Suprapubic skin (tissue), 4 donors: ENCODE measurements around the gene CDYL2. TPM values are rescaled to one million over a fixed set of nuclear protein-coding genes. Genes with fewer than 3 reads are reported as not detected.

ENCODE experiments used
- DNase-seq, 2 donors: peaks; one replicate each; pipeline ENCODE4 v3.0.0-alpha.2; 2019; ENCODE audit warnings: low spot score in 2 of 2
- H3K27ac ChIP-seq: fragments of 200-600 bp; sonication (generic); one replicate; pipeline ENCODE4 v1.5.1; 2019
- H3K27me3 ChIP-seq: fragments of 200-600 bp; sonication (generic); one replicate; pipeline ENCODE4 v1.5.1; 2019
- H3K36me3 ChIP-seq: fragments of 200-600 bp; sonication (generic); one replicate; pipeline ENCODE4 v1.5.1; 2019
- H3K4me1 ChIP-seq: fragments of 200-600 bp; sonication (generic); one replicate; pipeline ENCODE4 v1.5.1; 2019
- H3K4me3 ChIP-seq: fragments of 200-600 bp; sonication (generic); one replicate; pipeline ENCODE4 v1.5.1; 2019; ENCODE audit warnings: mild to moderate bottlenecking
- H3K9me3 ChIP-seq: fragments of 200-600 bp; sonication (generic); one replicate; pipeline ENCODE4 v1.5.1; 2019
- EP300 ChIP-seq: sonication (generic); formaldehyde crosslinking; IDR thresholded peaks from one replicate; pipeline ENCODE4 v1.6.1; 2017; ENCODE audit warnings: antibody characterized with exemption
- POLR2A ChIP-seq, 2 donors: fragments of 450-650 bp; IDR thresholded peaks; one replicate each; pipeline ENCODE4 v1.6.1; 2017; ENCODE audit warnings: antibody characterized with exemption in 2 of 2, mild to moderate bottlenecking in 2 of 2, moderate library complexity in 2 of 2
- POLR2AphosphoS5 ChIP-seq, 3 donors: sonication (generic); formaldehyde crosslinking; IDR thresholded peaks; one replicate each; pipeline ENCODE4 v1.6.1; 2017; ENCODE audit warnings: antibody characterized with exemption in 3 of 3
- WGBS: methylation state at CpG from one replicate; pipeline ENCODE4 v1.1.5; 2018; 5-methylcytosine and 5-hydroxymethylcytosine counted together
- total RNA-seq, 4 donors: library from RNA; depleted of rRNA; stranded (reverse); fragments of >200 nt; gene quantifications; one replicate each; pipeline ENCODE4 v1.1.0, GENCODE V29; 2016
- TF ChIP-seq, protein P1 (sequence below), 2 donors: fragments of 200-600 bp in 1 of 2; fragments of 450-650 bp in 1 of 2; sonication (generic) in 1 of 2; IDR thresholded peaks; one replicate each; pipeline ENCODE4 v1.5.1; 2016 to 2019; ENCODE audit warnings: antibody characterized with exemption in 2 of 2, mild to moderate bottlenecking in 1 of 2, moderate library complexity in 1 of 2

Gene CDYL2
- total RNA-seq, 4 donors from 2014 or later: 2.8 to 8.2 (median 3.9) TPM

DNA sequence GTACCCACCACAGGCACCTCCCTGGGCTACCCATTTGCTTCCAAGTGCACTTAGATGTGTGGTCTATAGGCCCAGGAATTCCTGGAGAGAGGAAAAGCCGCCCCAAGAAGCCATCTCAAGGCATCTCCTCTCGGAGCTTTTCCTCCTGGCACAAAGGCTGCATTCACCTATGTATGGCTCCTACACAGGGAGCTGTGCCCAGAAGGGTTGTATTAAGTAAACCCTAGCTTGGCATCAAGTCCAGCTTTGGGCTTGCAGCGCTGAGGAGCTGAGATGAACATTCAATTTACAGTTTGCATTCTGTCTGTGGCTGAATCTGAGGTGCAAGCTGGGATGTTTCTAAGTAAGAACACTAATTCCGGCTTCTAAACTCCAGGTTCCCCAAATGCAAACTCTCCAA lies 81.3 kb downstream of the CDYL2 start:
- Histone ChIP-seq H3K4me1 (no peaks in the 10 kb centered on the region), H3K27me3 (no peaks in the 10 kb centered on the region), H3K4me3 (no peak overlapping the region), H3K9me3 (no peaks in the 10 kb centered on the region), H3K36me3 (no peaks in the 10 kb centered on the region), H3K27ac (no peak overlapping the region)
- WGBS: 88% methylated on average over 4 of the region's 4 CpGs
- no peak for DNase-seq
- no peak for TF ChIP-seq POLR2AphosphoS5 (IDR thresholded peaks at IDR 0.05)
- TF ChIP-seq EP300: no peak
- TF ChIP-seq, protein P1, sequence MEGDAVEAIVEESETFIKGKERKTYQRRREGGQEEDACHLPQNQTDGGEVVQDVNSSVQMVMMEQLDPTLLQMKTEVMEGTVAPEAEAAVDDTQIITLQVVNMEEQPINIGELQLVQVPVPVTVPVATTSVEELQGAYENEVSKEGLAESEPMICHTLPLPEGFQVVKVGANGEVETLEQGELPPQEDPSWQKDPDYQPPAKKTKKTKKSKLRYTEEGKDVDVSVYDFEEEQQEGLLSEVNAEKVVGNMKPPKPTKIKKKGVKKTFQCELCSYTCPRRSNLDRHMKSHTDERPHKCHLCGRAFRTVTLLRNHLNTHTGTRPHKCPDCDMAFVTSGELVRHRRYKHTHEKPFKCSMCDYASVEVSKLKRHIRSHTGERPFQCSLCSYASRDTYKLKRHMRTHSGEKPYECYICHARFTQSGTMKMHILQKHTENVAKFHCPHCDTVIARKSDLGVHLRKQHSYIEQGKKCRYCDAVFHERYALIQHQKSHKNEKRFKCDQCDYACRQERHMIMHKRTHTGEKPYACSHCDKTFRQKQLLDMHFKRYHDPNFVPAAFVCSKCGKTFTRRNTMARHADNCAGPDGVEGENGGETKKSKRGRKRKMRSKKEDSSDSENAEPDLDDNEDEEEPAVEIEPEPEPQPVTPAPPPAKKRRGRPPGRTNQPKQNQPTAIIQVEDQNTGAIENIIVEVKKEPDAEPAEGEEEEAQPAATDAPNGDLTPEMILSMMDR (IDR thresholded peaks at IDR 0.05): no peak

DNA sequence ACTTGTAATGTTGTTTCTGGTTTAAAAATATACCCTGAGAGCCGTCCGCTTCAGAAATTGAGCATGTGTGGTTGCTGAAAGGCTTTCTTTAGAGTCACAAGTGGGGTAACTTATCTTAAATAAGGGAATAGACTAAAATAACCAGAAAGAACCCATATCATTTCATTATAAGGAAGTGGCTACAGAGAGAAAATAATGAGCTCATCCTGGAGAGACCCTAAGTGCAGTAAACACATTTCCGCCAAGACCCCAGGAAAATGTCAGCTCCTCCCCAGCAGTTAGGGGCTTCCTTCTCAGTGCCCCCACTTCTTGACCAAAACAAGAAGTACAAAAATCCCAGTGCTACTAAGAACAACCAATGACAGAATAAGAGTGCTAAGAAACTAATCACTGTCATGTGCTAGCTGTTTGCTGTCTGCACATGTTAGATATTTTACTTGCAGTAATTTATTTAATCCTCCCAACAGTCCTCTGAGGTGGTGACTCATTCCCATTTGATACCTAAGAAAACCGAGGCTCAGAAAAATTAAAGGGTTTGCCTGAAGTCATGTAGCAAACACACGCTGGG lies 83.5 kb downstream of the CDYL2 start:
- H3K27me3 ChIP-seq: no peaks in the 10 kb centered on the region
- no peak overlapping the region for H3K4me3 ChIP-seq
- DNase-seq: no peak
- TF ChIP-seq, protein P1 (IDR thresholded peaks at IDR 0.05): no peak
- no peak for TF ChIP-seq POLR2AphosphoS5 (IDR thresholded peaks at IDR 0.05)
- TF ChIP-seq EP300: no peak
- TF ChIP-seq POLR2A (IDR thresholded peaks at IDR 0.05): no peak
- H3K27ac ChIP-seq: no peak overlapping the region
- H3K9me3 ChIP-seq: no peaks in the 10 kb centered on the region
- no peaks in the 10 kb centered on the region for H3K36me3 ChIP-seq
- 74% methylated on average over 5 of the region's 5 CpGs for WGBS
- no peaks in the 10 kb centered on the region for H3K4me1 ChIP-seq

DNA sequence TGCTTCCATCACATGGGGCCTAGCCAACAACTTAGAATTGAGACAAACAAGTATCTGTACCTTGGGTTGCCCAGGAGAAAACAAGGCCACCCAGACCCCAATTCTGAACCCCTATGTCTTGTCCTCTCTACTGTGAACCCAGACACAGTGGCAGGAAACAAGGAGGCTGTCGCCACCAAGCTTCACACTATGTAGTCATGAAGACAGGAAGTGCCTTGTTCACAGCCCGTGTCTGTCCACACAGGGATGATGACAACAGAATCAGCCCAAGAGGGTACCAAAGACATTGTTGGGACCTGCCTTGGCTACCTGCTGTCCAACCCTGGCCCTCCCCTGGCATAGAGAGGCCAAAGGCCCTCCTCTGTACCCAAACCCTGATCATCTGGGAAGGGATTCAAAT lies 84.8 kb downstream of the CDYL2 start:
- WGBS: 92% methylated on average over 2 of the region's 2 CpGs
- H3K36me3 ChIP-seq: no peaks in the 10 kb centered on the region
- no peak overlapping the region for H3K27ac ChIP-seq
- no peak for DNase-seq
- TF ChIP-seq EP300 (no peak), POLR2AphosphoS5 (IDR thresholded peaks at IDR 0.05) (no peak), POLR2A (IDR thresholded peaks at IDR 0.05) (no peak)
- TF ChIP-seq, protein P1 (IDR thresholded peaks at IDR 0.05): no peak
- H3K4me3 ChIP-seq: no peak overlapping the region
- no peaks in the 10 kb centered on the region for H3K4me1 ChIP-seq
- no peaks in the 10 kb centered on the region for H3K9me3 ChIP-seq
- H3K27me3 ChIP-seq: no peaks in the 10 kb centered on the region

DNA sequence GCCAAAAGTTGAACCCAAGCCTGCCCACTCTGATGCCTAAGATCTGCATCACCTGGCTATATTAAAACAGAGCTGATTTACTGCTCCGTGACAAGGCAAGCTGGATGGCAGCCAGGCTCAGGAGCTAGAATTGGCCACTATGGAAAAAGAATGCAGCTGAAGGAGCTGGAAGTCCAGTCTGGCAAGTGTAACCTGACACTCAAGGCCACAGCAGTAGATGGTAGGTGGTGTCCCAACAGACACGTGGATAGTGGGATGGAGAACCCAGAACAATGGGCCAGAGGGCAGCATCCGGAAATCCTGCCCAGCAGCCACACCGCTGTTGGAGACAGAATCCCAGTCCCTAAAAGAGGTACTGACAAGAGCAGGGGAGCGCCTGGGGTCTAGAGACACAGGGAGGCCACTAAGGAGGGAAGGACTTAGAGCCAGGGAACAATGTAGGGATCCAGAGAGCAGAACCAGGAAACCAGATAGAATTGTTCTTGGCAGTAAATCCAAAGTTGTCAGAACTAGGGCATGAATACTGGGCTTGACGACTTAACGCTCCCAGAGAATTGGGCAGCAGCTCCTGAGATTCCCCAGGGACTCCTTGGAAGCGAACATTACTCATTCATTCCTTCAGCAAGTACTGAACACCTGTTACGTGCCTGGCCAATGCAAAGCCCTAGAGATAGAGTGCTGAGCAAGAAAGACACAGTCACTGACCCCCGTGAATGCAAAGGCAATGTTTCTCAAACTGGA lies 85.7 kb downstream of the CDYL2 start:
- no peak for DNase-seq
- TF ChIP-seq, protein P1 (IDR thresholded peaks at IDR 0.05): no peak
- TF ChIP-seq POLR2A (IDR thresholded peaks at IDR 0.05): no peak
- WGBS: 58% methylated on average over 10 of the region's 10 CpGs

DNA sequence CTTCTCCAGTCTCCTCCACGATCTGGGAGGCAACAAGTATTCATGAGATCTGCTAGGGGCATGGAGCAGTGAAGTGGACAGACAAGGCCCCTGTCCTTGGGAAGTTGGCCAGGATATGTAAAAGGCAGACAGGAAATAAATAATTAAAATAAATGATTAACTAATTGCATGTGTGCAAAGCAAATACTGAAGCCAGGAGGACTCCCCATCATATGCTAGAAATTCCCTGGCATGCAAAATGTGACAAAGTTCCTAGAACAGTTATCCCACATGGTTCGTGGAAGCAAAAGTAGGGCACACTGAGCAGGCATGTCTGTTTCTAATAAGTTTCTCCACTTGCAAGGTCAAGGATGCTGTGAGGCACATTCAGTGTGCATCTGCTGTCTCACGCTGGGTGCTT lies 86.8 kb downstream of the CDYL2 start:
- no peaks in the 10 kb centered on the region for H3K27me3 ChIP-seq
- no peak for DNase-seq
- 70% methylated on average over 3 of the region's 3 CpGs for WGBS
- H3K9me3 ChIP-seq: no peaks in the 10 kb centered on the region
- no peaks in the 10 kb centered on the region for H3K36me3 ChIP-seq
- H3K4me3 ChIP-seq: no peak overlapping the region
- H3K27ac ChIP-seq: no peak overlapping the region
- TF ChIP-seq EP300: no peak
- TF ChIP-seq POLR2A (IDR thresholded peaks at IDR 0.05): no peak
- no peak for TF ChIP-seq POLR2AphosphoS5 (IDR thresholded peaks at IDR 0.05)
- TF ChIP-seq, protein P1 (IDR thresholded peaks at IDR 0.05): no peak
- H3K4me1 ChIP-seq: no peaks in the 10 kb centered on the region

More for the DNA sequence above, 85.7 kb downstream of the CDYL2 start:
- Histone ChIP-seq H3K4me1 (no peaks in the 10 kb centered on the region), H3K27ac (no peak overlapping the region), H3K4me3 (no peak overlapping the region), H3K9me3 (no peaks in the 10 kb centered on the region), H3K27me3 (no peaks in the 10 kb centered on the region), H3K36me3 (no peaks in the 10 kb centered on the region)
